ENCODE results near the gene HP1BP3.

GRCh38 chr1:20767271-20767670, 19.8 kb downstream of the HP1BP3 start:
- TF ChIP-seq EZH2 (IDR thresholded peaks at IDR 0.05; ENCODE audit: insufficient read depth, poor library complexity, severe bottlenecking), result no peak
- no peak for TF ChIP-seq EZH2phosphoT487 (IDR thresholded peaks at IDR 0.05; ENCODE audit: insufficient read depth, low read depth)
